PC-9 (cell line): ENCODE measurements around the gene YPEL2.

Source experiments
- EZH2 ChIP-seq: fragments of 200-600 bp; sonication (generic); IDR thresholded peaks from 2 replicates; pipeline ENCODE4 v1.8.0; 2017; ENCODE audit warnings: antibody characterized with exemption, low read depth
- TF ChIP-seq, protein P1 (sequence below): fragments of 200-600 bp; sonication (generic); conservative IDR thresholded peaks from 2 replicates; pipeline ENCODE4 v1.6.1; 2017; ENCODE audit warnings: mixed run types, antibody characterized with exemption, mild to moderate bottlenecking, moderate library complexity

DNA sequence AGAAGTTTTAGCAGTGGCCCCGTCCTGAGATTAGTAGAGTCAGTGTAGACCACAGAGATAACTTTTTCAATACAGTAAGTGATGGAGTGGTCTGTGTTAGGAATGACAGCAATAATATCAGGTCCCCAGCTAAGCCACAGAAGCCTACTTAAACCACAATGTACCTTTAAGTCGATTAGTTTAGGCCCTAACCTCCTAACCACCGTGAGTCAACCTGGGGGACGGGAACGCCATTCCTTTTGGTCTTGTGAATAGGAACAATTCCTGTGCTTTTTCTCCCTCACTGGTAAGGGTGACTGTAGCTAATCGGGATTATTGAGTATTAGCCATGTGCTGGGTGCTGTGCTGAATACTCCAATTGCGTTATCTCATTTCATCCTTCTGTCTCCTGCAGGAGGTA is 14.0 kb downstream of the YPEL2 start:
- TF ChIP-seq, protein P1, sequence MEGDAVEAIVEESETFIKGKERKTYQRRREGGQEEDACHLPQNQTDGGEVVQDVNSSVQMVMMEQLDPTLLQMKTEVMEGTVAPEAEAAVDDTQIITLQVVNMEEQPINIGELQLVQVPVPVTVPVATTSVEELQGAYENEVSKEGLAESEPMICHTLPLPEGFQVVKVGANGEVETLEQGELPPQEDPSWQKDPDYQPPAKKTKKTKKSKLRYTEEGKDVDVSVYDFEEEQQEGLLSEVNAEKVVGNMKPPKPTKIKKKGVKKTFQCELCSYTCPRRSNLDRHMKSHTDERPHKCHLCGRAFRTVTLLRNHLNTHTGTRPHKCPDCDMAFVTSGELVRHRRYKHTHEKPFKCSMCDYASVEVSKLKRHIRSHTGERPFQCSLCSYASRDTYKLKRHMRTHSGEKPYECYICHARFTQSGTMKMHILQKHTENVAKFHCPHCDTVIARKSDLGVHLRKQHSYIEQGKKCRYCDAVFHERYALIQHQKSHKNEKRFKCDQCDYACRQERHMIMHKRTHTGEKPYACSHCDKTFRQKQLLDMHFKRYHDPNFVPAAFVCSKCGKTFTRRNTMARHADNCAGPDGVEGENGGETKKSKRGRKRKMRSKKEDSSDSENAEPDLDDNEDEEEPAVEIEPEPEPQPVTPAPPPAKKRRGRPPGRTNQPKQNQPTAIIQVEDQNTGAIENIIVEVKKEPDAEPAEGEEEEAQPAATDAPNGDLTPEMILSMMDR: no peak
- no peak for TF ChIP-seq EZH2
